ENCODE measurements around the gene NOTCH3.

The NOTCH3 gene

GRCh38 chr19:15195371-15196334 lies 5.1 kb downstream of the NOTCH3 start:
- no peak for DNase-seq (ENCODE audit: extremely low read depth, low read depth)
- peak; percentile 8 for TF ChIP-seq CTCF (IDR thresholded peaks at IDR 0.05; ENCODE audit: low read depth, low read length)

- no peak for TF ChIP-seq CTCF (IDR thresholded peaks at IDR 0.05; ENCODE audit: low read depth, low read length)
- DNase-seq (ENCODE audit: extremely low read depth, low read depth) = no peak
Measured at GRCh38 chr19:15194938-15195337, 5.9 kb downstream of the NOTCH3 start.

- no peak for DNase-seq (ENCODE audit: extremely low read depth, low read depth)
- TF ChIP-seq CTCF (IDR thresholded peaks at IDR 0.05; ENCODE audit: low read depth, low read length) = no peak
Measured at GRCh38 chr19:15191982-15192381, 8.8 kb downstream of the NOTCH3 start.

- no peak for DNase-seq (ENCODE audit: extremely low read depth, low read depth)
- no peak for TF ChIP-seq CTCF (IDR thresholded peaks at IDR 0.05; ENCODE audit: low read depth, low read length)
Measured at GRCh38 chr19:15191514-15191913, 9.3 kb downstream of the NOTCH3 start.

- TF ChIP-seq CTCF (IDR thresholded peaks at IDR 0.05; ENCODE audit: low read depth, low read length) = no peak
Measured at GRCh38 chr19:15188851-15189250, 11.9 kb downstream of the NOTCH3 start.

GRCh38 chr19:15187026-15188007 lies 13.5 kb downstream of the NOTCH3 start:
- DNase-seq (ENCODE audit: extremely low read depth, low read depth) = no peak
- no peak for TF ChIP-seq CTCF (IDR thresholded peaks at IDR 0.05; ENCODE audit: low read depth, low read length)

More at GRCh38 chr19:15188851-15189250, 11.9 kb downstream of the NOTCH3 start:
- no peak for DNase-seq (ENCODE audit: extremely low read depth, low read depth)
